Measurements from ENCODE around the gene DENND11. TPM values are rescaled to one million over a fixed set of nuclear protein-coding genes. Genes with fewer than 3 reads are reported as not detected.

DENND11 gene
- total and polyA plus RNA-seq, 2 of the 4 experiments (the other 2 are of a cell fraction) = 2.9 to 5.0 TPM

- peak overlapping the region; percentile 94 for H2AFZ ChIP-seq (replicated peaks; ENCODE audit: low read length, poor library complexity)
- peak overlapping the region; percentile 37; the same call in 1 of the 2 replicates for H3K27ac ChIP-seq (ENCODE audit: insufficient read depth, low read length)
- no peak overlapping the region for H3K18ac ChIP-seq (ENCODE audit: low read depth, low read length)
- CTCF ChIA-PET = no interaction called here
- H3K23ac ChIP-seq (ENCODE audit: low read depth, low read length) = no peak overlapping the region
- no peak overlapping the region for H3K56ac ChIP-seq (ENCODE audit: extremely low read depth, insufficient read depth, low read length)
- ATAC-seq (ENCODE audit: low read depth) = peak; percentile 66
- H3K14ac ChIP-seq (replicated peaks; ENCODE audit: low read depth, low read length) = no peak overlapping the region
- H3K4me3 ChIP-seq (ENCODE audit: insufficient read depth, low read depth, low read length) = peak overlapping the region; percentile 88
- peak overlapping the region; percentile 64 for H3K9ac ChIP-seq (ENCODE audit: low read depth, low read length)
- no peak overlapping the region for H2BK120ac ChIP-seq (ENCODE audit: low read depth, low read length)
- no peak overlapping the region for H2BK5ac ChIP-seq (ENCODE audit: low read depth, low read length, poor library complexity, severe bottlenecking)
- H2BK15ac ChIP-seq (ENCODE audit: low read depth, low read length) = no peak overlapping the region
- no peak overlapping the region for H2AK9ac ChIP-seq (replicated peaks; ENCODE audit: low read depth, low read length, poor library complexity)
- H3K27me3 ChIP-seq (ENCODE audit: control insufficient read depth, insufficient read depth, low read length) = peaks cover 3% of the 10 kb centered on the region; the same call in 1 of the 2 replicates
- no peak overlapping the region for H4K5ac ChIP-seq (ENCODE audit: low read depth, low read length)
- BruUV-seq (replicated peaks) = no TSS peak
- H3K4me2 ChIP-seq (ENCODE audit: low read depth, low read length) = peak overlapping the region; percentile 63
- no peaks in the 10 kb centered on the region; the same call in 1 of the 2 replicates for H4K20me1 ChIP-seq (ENCODE audit: insufficient read depth, low read length)
- dilution Hi-C loops (cut with HindIII; ENCODE audit: low sequenced_read_pairs, unreplicated experiment) = no loop called here
- H3K9me1 ChIP-seq (ENCODE audit: insufficient read depth, low read length) = no peaks in the 10 kb centered on the region
- no peak overlapping the region for H2BK20ac ChIP-seq (ENCODE audit: low read depth, low read length)
- H3K4me1 ChIP-seq (ENCODE audit: control insufficient read depth, insufficient read depth, low read length) = peaks cover 1% of the 10 kb centered on the region; the same call in 1 of the 2 replicates
- no peak for DNase-seq
- H2AK5ac ChIP-seq (ENCODE audit: low read depth, low read length) = no peak overlapping the region
- no peak overlapping the region for H4K91ac ChIP-seq (ENCODE audit: insufficient read depth, low read depth, low read length)
- intact Hi-C loops (cut with micrococcal nuclease) = loop anchor here (2.0 kb wide), 1 partner anchor 37 kb away; the partner anchor contains the start of gene SSBP1
- no peak overlapping the region for H3K4ac ChIP-seq (ENCODE audit: low read depth, low read length)
- no peak overlapping the region for H4K8ac ChIP-seq (ENCODE audit: low read depth in 2 of 2, low read length in 2 of 2)
- in situ Hi-C loops (cut with MboI; ENCODE audit: low sequenced_read_pairs) = no loop called here
- no peaks in the 10 kb centered on the region for H3K36me3 ChIP-seq (ENCODE audit: control insufficient read depth, insufficient read depth, low read length)
- WGBS, 2 experiments (ENCODE audit: extremely low coverage in 2 of 2, insufficient read length in 1 of 2) = 2% methylated on average over 19 of the region's 59 CpGs; no CpG with 5 or more reads in 1 of the 2 experiments
- 0 out of 2 replicates have a peak, but pooled peaks have one; percentile 10 for TF ChIP-seq MAZ (IDR thresholded peaks at IDR 0.05; ENCODE audit: borderline replicate concordance, low read depth, low read length)
- TF ChIP-seq MXI1 (IDR thresholded peaks at IDR 0.05; ENCODE audit: borderline replicate concordance, low read depth, low read length) = no peak
- no peak for TF ChIP-seq SMC3 (IDR thresholded peaks at IDR 0.05; ENCODE audit: low read depth, low read length)
- no peaks in the 10 kb centered on the region for H3K9me3 ChIP-seq (ENCODE audit: control insufficient read depth, insufficient read depth, low read length)
- POLR2A ChIA-PET (ENCODE audit: unreplicated experiment) = no interaction called here
- H3K79me1 ChIP-seq (ENCODE audit: low read depth in 1 of 2, low read length in 2 of 2) = peaks cover 8% of the 10 kb centered on the region in 2 experiments; a peak in 2 of 4 replicates
Measured at GRCh38 chr7:141701489-141702046, 398 bp downstream of the DENND11 start.

All from IMR-90 (cell line).